Right lobe of liver (tissue), 4 donors: ENCODE data around the gene METTL13.

ENCODE experiments used
- POLR2A ChIP-seq: fragments of 450-650 bp; IDR thresholded peaks from one replicate; pipeline ENCODE4 v1.6.1; 2017; ENCODE audit warnings: antibody characterized with exemption, mild to moderate bottlenecking
- TF ChIP-seq, protein P1 (sequence below), 4 donors: fragments of 200-600 bp in 3 of 4; fragments of 450-650 bp in 1 of 4; IDR thresholded peaks; one replicate each; pipeline versions ENCODE4 v1.5.1 to v1.8.0; 2016 to 2022; ENCODE audit warnings: antibody characterized with exemption in 4 of 4, mild to moderate bottlenecking in 2 of 4
- donor health status: DM: no; HTN: no; CAD: no.
- donor health status: DM: no; HTN: no; CAD: no.
- donor health status: DM: no; HTN: yes; CAD: no.

DNA sequence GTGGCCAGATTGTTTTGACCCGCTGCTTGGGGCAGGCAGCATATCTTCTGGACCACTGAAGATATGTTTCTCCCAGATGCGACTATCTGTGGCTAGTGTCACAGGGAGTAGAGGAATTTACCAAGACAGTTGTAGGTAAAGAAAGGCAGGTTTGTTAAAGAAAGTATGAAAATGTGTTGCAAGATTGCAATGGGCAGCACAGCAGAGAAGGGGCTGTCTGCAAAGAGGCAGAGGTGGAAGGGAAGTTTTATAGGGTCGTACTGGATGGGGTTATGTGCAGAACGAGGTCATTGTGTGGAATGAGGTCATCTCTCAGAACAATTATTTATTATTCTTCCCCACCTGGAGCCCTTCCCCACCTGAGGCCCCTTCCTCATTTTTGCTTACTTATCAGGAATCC lies 24.6 kb upstream of the METTL13 start:
- TF ChIP-seq POLR2A = no peak
- TF ChIP-seq, protein P1, sequence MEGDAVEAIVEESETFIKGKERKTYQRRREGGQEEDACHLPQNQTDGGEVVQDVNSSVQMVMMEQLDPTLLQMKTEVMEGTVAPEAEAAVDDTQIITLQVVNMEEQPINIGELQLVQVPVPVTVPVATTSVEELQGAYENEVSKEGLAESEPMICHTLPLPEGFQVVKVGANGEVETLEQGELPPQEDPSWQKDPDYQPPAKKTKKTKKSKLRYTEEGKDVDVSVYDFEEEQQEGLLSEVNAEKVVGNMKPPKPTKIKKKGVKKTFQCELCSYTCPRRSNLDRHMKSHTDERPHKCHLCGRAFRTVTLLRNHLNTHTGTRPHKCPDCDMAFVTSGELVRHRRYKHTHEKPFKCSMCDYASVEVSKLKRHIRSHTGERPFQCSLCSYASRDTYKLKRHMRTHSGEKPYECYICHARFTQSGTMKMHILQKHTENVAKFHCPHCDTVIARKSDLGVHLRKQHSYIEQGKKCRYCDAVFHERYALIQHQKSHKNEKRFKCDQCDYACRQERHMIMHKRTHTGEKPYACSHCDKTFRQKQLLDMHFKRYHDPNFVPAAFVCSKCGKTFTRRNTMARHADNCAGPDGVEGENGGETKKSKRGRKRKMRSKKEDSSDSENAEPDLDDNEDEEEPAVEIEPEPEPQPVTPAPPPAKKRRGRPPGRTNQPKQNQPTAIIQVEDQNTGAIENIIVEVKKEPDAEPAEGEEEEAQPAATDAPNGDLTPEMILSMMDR (IDR thresholded peaks at IDR 0.05) = no peak
